ENCODE measurements around the gene EFTUD2. TPM values are rescaled to one million over a fixed set of nuclear protein-coding genes. Genes with fewer than 3 reads are reported as not detected.
"Not testable (repeated sequence)": the region's sequence is repeated elsewhere in the genome, so short reads cannot be mapped to it uniquely, and the experiment has no call there.

EFTUD2 gene
- total and polyA plus RNA-seq, 2 donors from 2014 or later, result 37.9 to 98.4 TPM

GRCh38 chr17:44828919-44829522 lies 70.2 kb downstream of the EFTUD2 start:
- peak in 3 of 5 donors; percentile 47 to 74 (median 65) for DNase-seq
- intact Hi-C loops (cut with DNase I), result no loop called here
- Histone ChIP-seq H3K27ac (ENCODE audit: low read depth in 2 of 2, low read length in 2 of 2) (no peak overlapping the region), H3K4me3 (ENCODE audit: low read length in 3 of 3) (peak overlapping the region; percentile 23 to 71 (median 38)), H3K4me1 (ENCODE audit: control insufficient read depth in 2 of 3, insufficient read depth in 2 of 3, low read depth in 1 of 3, low read length in 3 of 3) (no peaks in the 10 kb centered on the region), H3K9ac (ENCODE audit: low read length in 3 of 3) (peak overlapping the region in 1 of 3 donors; percentile 61), H3K36me3 (ENCODE audit: control insufficient read depth in 2 of 3, insufficient read depth in 3 of 3, low read length in 3 of 3) (no peaks in the 10 kb centered on the region), H3K9me3 (ENCODE audit: control insufficient read depth in 2 of 3, insufficient read depth in 1 of 3, low read length in 3 of 3) (no peaks in the 10 kb centered on the region), H3K27me3 (ENCODE audit: control insufficient read depth, insufficient read depth, low read length) (no peaks in the 10 kb centered on the region)
- no peak for TF ChIP-seq CTCF (IDR thresholded peaks at IDR 0.05; ENCODE audit: borderline replicate concordance, extremely low read depth, insufficient read depth)
- no peak for FAIRE-seq

DNA sequence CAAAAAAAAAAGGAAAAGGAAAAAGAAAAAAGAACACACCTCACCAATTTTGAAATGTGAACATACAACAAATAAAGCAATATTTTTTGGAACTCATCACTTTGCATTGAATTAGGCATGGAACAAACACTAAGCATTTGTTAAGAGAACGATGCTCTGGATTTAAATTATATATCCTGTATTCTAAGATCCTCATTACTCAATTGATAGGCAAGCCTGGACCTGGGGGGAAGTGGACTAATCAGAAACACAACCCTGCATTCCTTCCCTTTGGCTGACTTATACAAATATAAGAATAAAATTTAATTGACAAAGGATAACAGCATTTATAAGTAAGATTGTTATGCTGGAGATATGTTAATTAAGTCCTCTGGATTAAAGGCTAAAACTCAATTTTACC lies 71.4 kb downstream of the EFTUD2 start:
- no peak for FAIRE-seq
- H3K27me3 ChIP-seq (ENCODE audit: control insufficient read depth, insufficient read depth, low read length), result no peaks in the 10 kb centered on the region
- H3K4me3 ChIP-seq (ENCODE audit: low read length in 3 of 3), result no peak overlapping the region

GRCh38 chr17:44826123-44826790 lies 73.0 kb downstream of the EFTUD2 start:
- no peak for TF ChIP-seq CTCF (IDR thresholded peaks at IDR 0.05; ENCODE audit: borderline replicate concordance, extremely low read depth, insufficient read depth)
- Histone ChIP-seq H3K4me3 (ENCODE audit: low read length in 3 of 3) (no peak overlapping the region), H3K4me1 (ENCODE audit: control insufficient read depth in 2 of 3, insufficient read depth in 2 of 3, low read depth in 1 of 3, low read length in 3 of 3) (no peaks in the 10 kb centered on the region), H3K36me3 (ENCODE audit: control insufficient read depth in 2 of 3, insufficient read depth in 3 of 3, low read length in 3 of 3) (no peaks in the 10 kb centered on the region), H3K9ac (ENCODE audit: low read length in 3 of 3) (no peak overlapping the region), H3K9me3 (ENCODE audit: control insufficient read depth in 2 of 3, insufficient read depth in 1 of 3, low read length in 3 of 3) (no peaks in the 10 kb centered on the region), H3K27ac (ENCODE audit: low read depth in 2 of 2, low read length in 2 of 2) (no peak overlapping the region), H3K27me3 (ENCODE audit: control insufficient read depth, insufficient read depth, low read length) (no peaks in the 10 kb centered on the region)
- no peak for DNase-seq
- intact Hi-C loops (cut with DNase I), result no loop called here
- FAIRE-seq, result no peak

More for the DNA sequence above, 71.4 kb downstream of the EFTUD2 start:
- Histone ChIP-seq H3K9me3 (ENCODE audit: control insufficient read depth in 2 of 3, insufficient read depth in 1 of 3, low read length in 3 of 3) (no peaks in the 10 kb centered on the region), H3K9ac (ENCODE audit: low read length in 3 of 3) (no peak overlapping the region), H3K27ac (ENCODE audit: low read depth in 2 of 2, low read length in 2 of 2) (no peak overlapping the region), H3K36me3 (ENCODE audit: control insufficient read depth in 2 of 3, insufficient read depth in 3 of 3, low read length in 3 of 3) (no peaks in the 10 kb centered on the region), H3K4me1 (ENCODE audit: control insufficient read depth in 2 of 3, insufficient read depth in 2 of 3, low read depth in 1 of 3, low read length in 3 of 3) (no peaks in the 10 kb centered on the region)
- intact Hi-C loops (cut with DNase I), result no loop called here
- no peak for TF ChIP-seq CTCF (IDR thresholded peaks at IDR 0.05; ENCODE audit: borderline replicate concordance, extremely low read depth, insufficient read depth)
- no peak for DNase-seq

DNA sequence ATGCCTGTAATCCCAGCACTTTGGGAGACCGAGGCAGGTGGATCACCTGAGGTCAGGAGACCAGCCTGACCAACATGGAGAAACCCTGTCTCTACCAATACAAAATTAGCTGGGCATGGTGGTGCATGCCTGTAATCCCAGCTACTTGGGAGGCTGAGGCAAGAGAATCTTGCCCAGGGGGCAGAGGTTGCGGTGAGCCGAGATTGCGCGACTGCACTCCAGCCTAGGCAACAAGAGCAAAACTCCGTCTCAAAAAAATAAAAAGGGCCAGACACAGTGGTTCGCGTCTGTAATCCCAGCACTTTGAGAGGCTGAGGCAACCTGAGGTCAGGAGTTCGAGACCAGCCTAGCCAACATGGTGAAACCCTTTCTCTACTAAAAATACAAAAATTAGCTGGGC lies 74.0 kb downstream of the EFTUD2 start:
- H3K4me1 ChIP-seq (ENCODE audit: control insufficient read depth in 2 of 3, insufficient read depth in 2 of 3, low read depth in 1 of 3, low read length in 3 of 3); H3K27ac ChIP-seq (ENCODE audit: low read depth in 2 of 2, low read length in 2 of 2); H3K27me3 ChIP-seq (ENCODE audit: control insufficient read depth, insufficient read depth, low read length); H3K9ac ChIP-seq (ENCODE audit: low read length in 3 of 3); intact Hi-C loops (cut with DNase I); H3K36me3 ChIP-seq (ENCODE audit: control insufficient read depth in 2 of 3, insufficient read depth in 3 of 3, low read length in 3 of 3); H3K9me3 ChIP-seq (ENCODE audit: control insufficient read depth in 2 of 3, insufficient read depth in 1 of 3, low read length in 3 of 3); FAIRE-seq; H3K4me3 ChIP-seq (ENCODE audit: low read length in 3 of 3); DNase-seq: not testable (repeated sequence)

All from kidney (tissue), 14 donors.